Astrocyte (in vitro differentiated cells and primary cell): ENCODE measurements around the gene DHCR7.

Experiments used
- EZH2 ChIP-seq: IDR thresholded peaks from 2 replicates; pipeline ENCODE4 v1.6.1; 2012; ENCODE audit warnings: mild to moderate bottlenecking, low read length, inconsistent platforms; ENCODE audit not compliant: insufficient read depth
- TF ChIP-seq, protein P1 (sequence below): IDR thresholded peaks from 2 replicates; pipeline ENCODE4 v1.5.1; 2011; ENCODE audit warnings: low read depth, mild to moderate bottlenecking, inconsistent platforms, low read length, moderate library complexity; ENCODE audit not compliant: insufficient read depth

GRCh38 chr11:71488681-71489270 is 40.6 kb upstream of the DHCR7 start:
- no peak for TF ChIP-seq EZH2
- TF ChIP-seq, protein P1, sequence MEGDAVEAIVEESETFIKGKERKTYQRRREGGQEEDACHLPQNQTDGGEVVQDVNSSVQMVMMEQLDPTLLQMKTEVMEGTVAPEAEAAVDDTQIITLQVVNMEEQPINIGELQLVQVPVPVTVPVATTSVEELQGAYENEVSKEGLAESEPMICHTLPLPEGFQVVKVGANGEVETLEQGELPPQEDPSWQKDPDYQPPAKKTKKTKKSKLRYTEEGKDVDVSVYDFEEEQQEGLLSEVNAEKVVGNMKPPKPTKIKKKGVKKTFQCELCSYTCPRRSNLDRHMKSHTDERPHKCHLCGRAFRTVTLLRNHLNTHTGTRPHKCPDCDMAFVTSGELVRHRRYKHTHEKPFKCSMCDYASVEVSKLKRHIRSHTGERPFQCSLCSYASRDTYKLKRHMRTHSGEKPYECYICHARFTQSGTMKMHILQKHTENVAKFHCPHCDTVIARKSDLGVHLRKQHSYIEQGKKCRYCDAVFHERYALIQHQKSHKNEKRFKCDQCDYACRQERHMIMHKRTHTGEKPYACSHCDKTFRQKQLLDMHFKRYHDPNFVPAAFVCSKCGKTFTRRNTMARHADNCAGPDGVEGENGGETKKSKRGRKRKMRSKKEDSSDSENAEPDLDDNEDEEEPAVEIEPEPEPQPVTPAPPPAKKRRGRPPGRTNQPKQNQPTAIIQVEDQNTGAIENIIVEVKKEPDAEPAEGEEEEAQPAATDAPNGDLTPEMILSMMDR, result no peak
